ENCODE results near the gene ENAH.

Gene ENAH

GRCh38 chr1:225537554-225538251 lies 115.2 kb downstream of the ENAH start:
- H3K4me3 ChIP-seq (ENCODE audit: low read depth, low read length): no peak overlapping the region
- TF ChIP-seq CTCF (IDR thresholded peaks at IDR 0.05; ENCODE audit: borderline replicate concordance, insufficient read depth, low read depth, low read length): no peak

DNA sequence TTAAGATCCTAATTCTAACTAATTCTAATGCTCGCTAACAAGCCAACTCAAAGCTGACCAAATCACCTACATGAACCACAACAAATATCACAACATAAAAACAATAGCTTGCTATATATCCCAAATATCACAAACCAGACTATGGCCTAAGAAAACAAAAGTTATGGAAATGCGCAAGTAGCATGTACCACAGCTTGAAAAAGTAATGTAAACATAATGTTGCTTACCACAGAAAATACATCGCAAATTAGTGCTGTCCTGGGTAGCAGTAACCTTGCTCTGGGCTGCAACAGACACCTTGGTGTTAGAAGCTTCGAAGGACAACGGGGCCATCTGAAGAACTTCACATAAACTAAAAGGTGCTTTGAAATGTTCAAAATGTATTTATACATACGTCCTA lies 117.6 kb downstream of the ENAH start:
- TF ChIP-seq CTCF (IDR thresholded peaks at IDR 0.05; ENCODE audit: borderline replicate concordance, insufficient read depth, low read depth, low read length): no peak
- H3K4me3 ChIP-seq (ENCODE audit: low read depth, low read length): no peak overlapping the region

DNA sequence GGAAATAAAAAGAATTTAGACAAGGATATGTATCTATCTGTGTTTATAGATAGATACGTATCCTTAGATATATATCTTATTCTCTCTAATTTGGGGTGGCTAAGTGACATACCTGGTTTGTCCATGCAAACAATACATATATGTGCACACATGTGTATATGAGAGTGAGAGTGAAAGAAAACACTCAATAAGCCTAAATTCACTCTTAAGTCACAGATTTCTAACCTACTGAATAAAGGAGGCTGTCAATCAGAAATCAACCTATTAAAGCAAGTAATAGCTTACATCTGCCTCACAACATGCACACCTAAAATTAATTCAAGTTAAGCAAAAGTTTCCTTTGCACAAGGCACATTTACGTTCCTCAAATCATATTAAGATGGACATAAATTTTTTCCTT lies 118.2 kb downstream of the ENAH start:
- no peak for TF ChIP-seq CTCF (IDR thresholded peaks at IDR 0.05; ENCODE audit: borderline replicate concordance, insufficient read depth, low read depth, low read length)
- no peak overlapping the region for H3K4me3 ChIP-seq (ENCODE audit: low read depth, low read length)

DNA sequence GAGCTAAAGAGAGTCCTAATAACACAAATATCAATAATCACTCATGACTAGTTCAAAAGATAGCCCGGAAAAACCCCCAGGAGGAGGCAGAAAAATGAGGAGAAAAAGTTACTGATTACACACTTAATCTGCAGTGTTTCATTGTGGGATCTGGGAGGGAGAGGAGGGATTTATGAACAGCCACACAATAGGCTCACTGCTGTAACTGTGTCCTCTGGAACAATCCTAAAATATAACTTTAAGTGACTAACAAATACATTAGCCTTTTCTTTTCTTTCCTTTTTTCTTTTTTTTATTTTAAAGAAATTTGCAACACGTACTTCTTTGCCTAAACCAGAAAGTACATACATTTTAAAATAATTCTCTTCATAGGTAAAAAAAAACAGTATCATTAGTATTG lies 118.8 kb downstream of the ENAH start:
- TF ChIP-seq CTCF (IDR thresholded peaks at IDR 0.05; ENCODE audit: borderline replicate concordance, insufficient read depth, low read depth, low read length): no peak
- H3K4me3 ChIP-seq (ENCODE audit: low read depth, low read length): no peak overlapping the region

DNA sequence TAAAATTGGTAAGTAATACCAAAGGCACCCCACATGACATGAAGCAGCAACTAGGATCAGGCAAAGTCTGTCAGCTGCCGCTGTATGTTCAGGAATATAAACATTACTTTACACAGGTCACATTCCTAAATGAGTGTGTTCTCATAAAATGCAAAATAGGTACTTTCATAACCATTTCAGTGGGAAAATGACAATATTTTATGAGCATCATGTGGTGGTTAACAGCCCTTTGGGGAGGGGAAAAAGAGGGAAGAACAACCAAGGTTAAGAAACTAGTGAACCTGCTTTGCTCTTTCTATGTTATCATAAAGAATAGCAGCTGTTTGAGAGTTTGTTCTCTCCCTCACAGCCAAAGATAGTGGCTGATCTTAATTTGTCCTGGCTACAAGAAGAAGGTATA lies 119.7 kb downstream of the ENAH start:
- TF ChIP-seq CTCF (IDR thresholded peaks at IDR 0.05; ENCODE audit: borderline replicate concordance, insufficient read depth, low read depth, low read length): no peak
- no peak overlapping the region for H3K4me3 ChIP-seq (ENCODE audit: low read depth, low read length)

DNA sequence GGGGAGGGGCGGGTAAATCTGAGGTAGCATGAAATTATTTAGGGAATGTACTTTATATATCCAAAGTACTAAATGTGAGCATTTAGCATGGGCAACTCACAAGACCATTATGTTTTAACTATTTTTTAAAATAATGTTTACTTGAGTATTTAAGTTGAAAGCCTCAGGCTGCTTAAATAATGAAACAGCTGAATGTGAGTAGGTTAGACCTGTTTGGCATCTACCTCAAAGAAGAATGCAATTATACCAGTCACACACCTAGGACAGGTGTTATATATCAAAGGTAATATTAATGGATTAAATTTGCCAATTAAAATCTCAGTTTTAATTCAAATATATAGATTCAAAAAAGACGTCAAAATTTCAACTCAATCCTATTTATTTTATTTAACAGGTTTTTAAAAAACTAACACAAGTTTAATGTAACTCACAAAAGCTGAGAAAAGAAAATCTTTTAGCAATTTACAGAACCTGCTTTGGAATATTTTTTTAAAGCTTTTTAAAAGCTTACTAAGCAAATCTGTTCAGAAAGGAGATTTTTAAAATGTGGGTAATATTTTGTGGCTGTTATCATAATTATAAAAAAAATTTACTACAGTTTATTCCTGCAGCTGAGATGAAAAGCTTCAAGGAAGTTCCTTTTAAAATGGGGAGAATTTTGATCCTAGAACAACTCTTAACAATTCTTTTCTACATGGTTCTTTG lies 120.5 kb downstream of the ENAH start:
- no peak overlapping the region for H3K4me3 ChIP-seq (ENCODE audit: low read depth, low read length)
- no peak for TF ChIP-seq CTCF (IDR thresholded peaks at IDR 0.05; ENCODE audit: borderline replicate concordance, insufficient read depth, low read depth, low read length)

DNA sequence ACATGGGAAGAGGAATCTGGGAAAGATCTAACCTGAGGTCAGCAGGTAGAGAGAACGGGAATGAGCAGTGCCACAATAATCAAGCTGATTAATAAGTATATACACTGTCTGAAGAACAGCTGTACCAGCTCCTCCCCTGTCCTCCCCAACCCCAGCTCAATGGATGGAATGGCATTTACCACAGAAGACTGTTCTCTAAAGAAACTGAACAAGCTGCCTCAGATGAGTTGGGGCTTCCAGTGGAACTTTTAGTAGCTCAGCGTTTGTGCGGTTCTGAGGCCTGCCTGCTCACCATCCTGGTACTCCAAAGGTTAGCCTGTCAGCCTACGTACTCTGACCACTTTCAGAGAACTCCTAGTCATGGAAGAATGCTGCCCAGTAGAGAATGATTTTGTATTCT lies 123.2 kb downstream of the ENAH start:
- no peak overlapping the region for H3K4me3 ChIP-seq (ENCODE audit: low read depth, low read length)
- TF ChIP-seq CTCF (IDR thresholded peaks at IDR 0.05; ENCODE audit: borderline replicate concordance, insufficient read depth, low read depth, low read length): no peak
